CD4-positive, CD25-positive, alpha-beta regulatory T cell (primary cell): ENCODE measurements around the gene KRT79. TPM values are rescaled to one million over a fixed set of nuclear protein-coding genes. Genes with fewer than 3 reads are reported as not detected.

ENCODE experiments used
- ATAC-seq, 2 donors: fragments of 150-1000 bp; cut with Tn5 transposase; one replicate each; pipeline ENCODE4 v1.10.0; 2021; ENCODE audit warnings: low read depth in 2 of 2, moderate number of reproducible peaks in 2 of 2, moderate library complexity in 1 of 2
- DNase-seq, 3 donors: peaks; one replicate each; pipeline versions ENCODE4 v3.0.0 to v3.0.0-alpha.2; 2012 to 2022; ENCODE audit warnings: mixed read lengths in 1 of 3
- H3K27ac ChIP-seq: one replicate; pipeline ENCODE4 v1.7.0; 2013; ENCODE audit warnings: mild to moderate bottlenecking, low read length; ENCODE audit not compliant: insufficient read depth, poor library complexity, severe bottlenecking
- H3K27me3 ChIP-seq: one replicate; pipeline ENCODE4 v1.7.0; 2013; ENCODE audit warnings: low read length; ENCODE audit not compliant: control insufficient read depth, insufficient read depth
- H3K36me3 ChIP-seq: one replicate; pipeline ENCODE4 v1.7.0; 2013; ENCODE audit warnings: mild to moderate bottlenecking, low read length, moderate library complexity; ENCODE audit not compliant: control insufficient read depth, insufficient read depth
- H3K4me1 ChIP-seq: 2 replicates; pipeline ENCODE4 v1.7.0; 2013; ENCODE audit warnings: mild to moderate bottlenecking, low read length; ENCODE audit not compliant: insufficient read depth, control insufficient read depth, poor library complexity, severe bottlenecking
- H3K4me3 ChIP-seq: one replicate; pipeline ENCODE4 v1.7.0; 2013; ENCODE audit warnings: low read depth, mild to moderate bottlenecking, low read length, moderate library complexity
- H3K9me3 ChIP-seq, 2 experiments: 1 replicate in 1 of 2; 2 replicates in 1 of 2; pipeline ENCODE4 v1.7.0; 2013; ENCODE audit warnings: low read length in 2 of 2, mild to moderate bottlenecking in 1 of 2, moderate library complexity in 1 of 2; ENCODE audit not compliant: control insufficient read depth in 2 of 2
- H3K27ac Mint-ChIP-seq, 3 donors: one replicate each; pipeline ENCODE4 v1.8.0; 2020 to 2022; ENCODE audit warnings: mild to moderate bottlenecking in 3 of 3, mixed read lengths in 3 of 3, moderate library complexity in 2 of 3
- H3K27me3 Mint-ChIP-seq: one replicate; pipeline ENCODE4 v1.8.0; 2022; ENCODE audit warnings: mild to moderate bottlenecking, mixed read lengths
- H3K36me3 Mint-ChIP-seq: one replicate; pipeline ENCODE4 v1.8.0; 2020; ENCODE audit warnings: mixed read lengths
- H3K4me1 Mint-ChIP-seq, 4 donors: one replicate each; pipeline ENCODE4 v1.8.0; 2020 to 2022; ENCODE audit warnings: mixed read lengths in 4 of 4, mild to moderate bottlenecking in 1 of 4
- H3K4me3 Mint-ChIP-seq, 4 donors: one replicate each; pipeline ENCODE4 v1.8.0; 2020 to 2022; ENCODE audit warnings: mild to moderate bottlenecking in 4 of 4, mixed read lengths in 4 of 4, moderate library complexity in 3 of 4
- H3K9me3 Mint-ChIP-seq, 7 donors: one replicate each; pipeline ENCODE4 v1.8.0; 2020 to 2022; ENCODE audit warnings: mixed read lengths in 7 of 7, mild to moderate bottlenecking in 3 of 7, moderate library complexity in 2 of 7
- polyA plus RNA-seq, 4 donors: library from polyadenylated mRNA; unstranded; fragments of 300-500 nt; fragmentation: Illumina TruSeq; gene quantifications; one replicate each; pipeline ENCODE4 v1.2.3, GENCODE V29; 2021
- total RNA-seq: library from RNA; stranded (reverse); gene quantifications from one replicate; pipeline ENCODE4 v1.2.3, GENCODE V29; 2022

Gene KRT79
- total and polyA plus RNA-seq, 5 donors from 2014 or later = not detected

- Histone ChIP-seq H3K4me3 (no peak overlapping the region), H3K9me3 (no peaks in the 10 kb centered on the region), H3K27ac (no peak overlapping the region), H3K36me3 (no peaks in the 10 kb centered on the region), H3K4me1 (peaks cover 9% of the 10 kb centered on the region), H3K27me3 (no peaks in the 10 kb centered on the region)
- DNase-seq = no peak
- H3K4me3 Mint-ChIP-seq = peak overlapping the region; percentile 5 to 82 (median 74)
- peaks cover 10% of the 10 kb centered on the region for H3K27me3 Mint-ChIP-seq
- H3K4me1 Mint-ChIP-seq = peaks cover 5 to 23% (median 13%) of the 10 kb centered on the region in 4 donors
- ATAC-seq = no peak
- no peaks in the 10 kb centered on the region for H3K36me3 Mint-ChIP-seq
- peak overlapping the region in 2 of 3 donors; percentile 38 to 59 for H3K27ac Mint-ChIP-seq
- H3K9me3 Mint-ChIP-seq = peaks cover 0 to 1% (median 0%) of the 10 kb centered on the region in 7 donors
Measured at GRCh38 chr12:52874573-52875435, 40.7 kb upstream of the KRT79 start.

GRCh38 chr12:52873832-52874572, 39.9 kb upstream of the KRT79 start:
- H3K27me3 Mint-ChIP-seq = peaks cover 10% of the 10 kb centered on the region
- peaks cover 0 to 1% (median 0%) of the 10 kb centered on the region in 7 donors for H3K9me3 Mint-ChIP-seq
- H3K27ac Mint-ChIP-seq = peak overlapping the region in 2 of 3 donors; percentile 67 to 80
- H3K4me1 Mint-ChIP-seq = peaks cover 5 to 22% (median 13%) of the 10 kb centered on the region in 4 donors
- Histone ChIP-seq H3K4me3 (no peak overlapping the region), H3K27me3 (no peaks in the 10 kb centered on the region), H3K27ac (no peak overlapping the region), H3K36me3 (no peaks in the 10 kb centered on the region), H3K9me3 (no peaks in the 10 kb centered on the region), H3K4me1 (peaks cover 9% of the 10 kb centered on the region)
- peak overlapping the region; percentile 73 to 89 (median 82) for H3K4me3 Mint-ChIP-seq
- ATAC-seq (peak; percentile 62 to 66), DNase-seq (peak; percentile 12 to 29 (median 28))
- H3K36me3 Mint-ChIP-seq = no peaks in the 10 kb centered on the region

GRCh38 chr12:52873513-52873831, 39.4 kb upstream of the KRT79 start:
- H3K4me3 Mint-ChIP-seq = peak overlapping the region; percentile 73 to 89 (median 80)
- H3K9me3 Mint-ChIP-seq = peaks cover 0 to 1% (median 0%) of the 10 kb centered on the region in 7 donors
- H3K36me3 ChIP-seq = no peaks in the 10 kb centered on the region
- no peak for ATAC-seq
- no peak overlapping the region for H3K4me3 ChIP-seq
- no peaks in the 10 kb centered on the region for H3K27me3 ChIP-seq
- peaks cover 9% of the 10 kb centered on the region for H3K4me1 ChIP-seq
- peaks cover 5 to 21% (median 13%) of the 10 kb centered on the region in 4 donors for H3K4me1 Mint-ChIP-seq
- no peak overlapping the region for H3K27ac ChIP-seq
- DNase-seq = no peak
- peaks cover 15% of the 10 kb centered on the region for H3K27me3 Mint-ChIP-seq
- no peaks in the 10 kb centered on the region for H3K9me3 ChIP-seq
- H3K36me3 Mint-ChIP-seq = no peaks in the 10 kb centered on the region
- H3K27ac Mint-ChIP-seq = peak overlapping the region in 2 of 3 donors; percentile 67 to 80

- Mint-ChIP-seq H3K4me1 (peaks cover 5 to 21% (median 13%) of the 10 kb centered on the region in 4 donors), H3K27me3 (peaks cover 16% of the 10 kb centered on the region), H3K9me3 (peaks cover 0 to 1% (median 0%) of the 10 kb centered on the region in 7 donors), H3K4me3 (peak overlapping the region; percentile 73 to 89 (median 80)), H3K27ac (peak overlapping the region in 2 of 3 donors; percentile 67 to 77), H3K36me3 (no peaks in the 10 kb centered on the region)
- ATAC-seq = no peak
- H3K9me3 ChIP-seq = no peaks in the 10 kb centered on the region
- DNase-seq = no peak
- H3K36me3 ChIP-seq = no peaks in the 10 kb centered on the region
- H3K4me3 ChIP-seq = no peak overlapping the region
- no peaks in the 10 kb centered on the region for H3K27me3 ChIP-seq
- H3K4me1 ChIP-seq = peaks cover 9% of the 10 kb centered on the region
- H3K27ac ChIP-seq = no peak overlapping the region
Measured at GRCh38 chr12:52872644-52873389, 38.7 kb upstream of the KRT79 start.

DNA sequence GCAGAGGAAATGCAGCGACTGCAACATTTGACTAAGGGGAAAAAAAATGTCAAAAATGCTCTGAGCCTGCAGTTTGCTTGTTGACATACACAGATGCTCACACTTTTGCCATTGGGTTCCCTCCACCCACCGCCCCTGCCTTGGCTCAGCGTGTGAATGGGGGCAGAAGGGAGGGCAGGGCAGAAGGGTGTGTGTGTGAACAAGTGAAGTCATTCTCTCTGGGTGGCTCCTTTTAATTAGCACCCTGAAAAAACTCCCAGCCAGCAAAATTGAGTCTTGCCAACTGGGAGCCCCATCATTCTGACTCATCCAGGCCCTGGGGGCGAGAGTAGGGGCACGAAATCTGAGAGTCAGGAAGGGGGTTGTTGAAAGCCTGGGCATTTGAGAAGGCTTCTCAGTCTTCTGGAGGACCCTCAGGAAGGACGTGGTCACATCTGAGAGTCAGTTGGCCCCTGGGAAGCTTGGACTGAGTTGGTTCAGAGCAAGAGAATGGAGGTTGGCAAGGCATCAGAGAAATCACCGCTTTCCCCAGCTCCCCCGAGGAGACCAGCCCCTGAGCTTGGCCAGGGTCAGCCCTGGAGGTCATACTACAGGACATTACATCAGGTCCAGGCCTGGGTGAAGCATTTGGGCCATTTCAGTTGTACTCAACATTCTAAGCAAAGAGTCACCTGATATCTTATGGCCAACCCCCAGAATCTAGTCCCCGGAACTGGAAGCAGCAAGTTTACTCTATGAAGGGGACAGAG, 37.4 kb upstream of the KRT79 start:
- DNase-seq = no peak
- Histone ChIP-seq H3K4me3 (no peak overlapping the region), H3K9me3 (no peaks in the 10 kb centered on the region), H3K27ac (no peak overlapping the region), H3K27me3 (no peaks in the 10 kb centered on the region), H3K4me1 (peaks cover 9% of the 10 kb centered on the region), H3K36me3 (no peaks in the 10 kb centered on the region)
- no peak for ATAC-seq
- Mint-ChIP-seq H3K4me1 (peaks cover 5 to 29% (median 14%) of the 10 kb centered on the region in 4 donors), H3K4me3 (no peak overlapping the region), H3K27ac (peak overlapping the region in 1 of 3 donors; percentile 55), H3K36me3 (no peaks in the 10 kb centered on the region), H3K27me3 (peaks cover 16% of the 10 kb centered on the region), H3K9me3 (no peaks in the 10 kb centered on the region)

- ATAC-seq (peak; percentile 35 to 47), DNase-seq (peak; percentile 31 to 65 (median 52))
- no peaks in the 10 kb centered on the region for H3K9me3 ChIP-seq
- H3K36me3 ChIP-seq = no peaks in the 10 kb centered on the region
- Mint-ChIP-seq H3K36me3 (no peaks in the 10 kb centered on the region), H3K4me1 (peaks cover 5 to 29% (median 14%) of the 10 kb centered on the region in 4 donors), H3K9me3 (no peaks in the 10 kb centered on the region), H3K4me3 (no peak overlapping the region), H3K27me3 (peaks cover 16% of the 10 kb centered on the region), H3K27ac (peak overlapping the region in 1 of 3 donors; percentile 65)
- H3K27me3 ChIP-seq = no peaks in the 10 kb centered on the region
- no peak overlapping the region for H3K27ac ChIP-seq
- H3K4me3 ChIP-seq = no peak overlapping the region
- H3K4me1 ChIP-seq = peaks cover 9% of the 10 kb centered on the region
Measured at GRCh38 chr12:52870361-52871290, 36.5 kb upstream of the KRT79 start.
